NB4 (cell line): ENCODE data around the gene CDK10.

Experiments
- DNase-seq: peaks from one replicate; pipeline ENCODE4 v3.0.0; 2010; ENCODE audit warnings: low read depth
- H3K4me3 ChIP-seq: one replicate; pipeline ENCODE4 v1.5.1; 2011; ENCODE audit warnings: mild to moderate bottlenecking, low read depth, low read length, moderate library complexity
- CTCF ChIP-seq: IDR thresholded peaks from one replicate; pipeline ENCODE4 v1.5.1; 2012; ENCODE audit warnings: low read depth, low read length
- MAX ChIP-seq: IDR thresholded peaks from 2 replicates; pipeline ENCODE4 v1.6.1; 2011; ENCODE audit warnings: low read depth, low read length
- MYC ChIP-seq: IDR thresholded peaks from 2 replicates; pipeline ENCODE4 v1.6.1; 2011; ENCODE audit warnings: low read depth, low read length
- POLR2A ChIP-seq: IDR thresholded peaks from 2 replicates; pipeline ENCODE4 v1.6.1; 2011; ENCODE audit warnings: mild to moderate bottlenecking; ENCODE audit not compliant: insufficient read length; ENCODE audit errors: extremely low read depth

CDK10 gene

GRCh38 chr16:89720813-89721545 is 34.5 kb downstream of the CDK10 start, which contains the start of the genes VPS9D1 and ZNF276:
VPS9D1 (minus strand) TSS chr16:89720898; CDS start chr16:89720861, 37 bp downstream.
ZNF276 (plus strand) TSS chr16:89721537; CDS start chr16:89721641, 104 bp downstream.
- H3K4me3 ChIP-seq: peak within 1 kb of the TSS; percentile 86
- peak; percentile 92 for DNase-seq
- no peak for TF ChIP-seq CTCF
- peak; percentile 69 for TF ChIP-seq POLR2A
- TF ChIP-seq MAX: peak; percentile 67; the same call in 1 of the 2 replicates
- peak; percentile 86 for TF ChIP-seq MYC

GRCh38 chr16:89721546-89722391 is 35.3 kb downstream of the CDK10 start:
- H3K4me3 ChIP-seq: peak overlapping the region; percentile 86
- DNase-seq: peak; percentile 90
- TF ChIP-seq MYC: peak; percentile 76; the same call in 1 of the 2 replicates
- TF ChIP-seq MAX: peak; percentile 82
- TF ChIP-seq POLR2A: peak; percentile 12
- TF ChIP-seq CTCF: no peak

- DNase-seq: peak; percentile 88
- peak overlapping the region; percentile 86 for H3K4me3 ChIP-seq
- TF ChIP-seq MYC (no peak), CTCF (no peak), MAX (no peak), POLR2A (no peak)
Measured at GRCh38 chr16:89722392-89723278, 36.1 kb downstream of the CDK10 start.

- peak overlapping the region; percentile 86 for H3K4me3 ChIP-seq
- no peak for DNase-seq
- no peak for TF ChIP-seq POLR2A
- no peak for TF ChIP-seq MYC
- no peak for TF ChIP-seq MAX
- TF ChIP-seq CTCF: no peak
Measured at GRCh38 chr16:89723279-89724250, 37.1 kb downstream of the CDK10 start.
